HepG2 (cell line): ENCODE results near the gene GRK5. TPM values are rescaled to one million over a fixed set of nuclear protein-coding genes. Genes with fewer than 3 reads are reported as not detected.

Source experiments
- FOSL2 ChIP-seq: sonication (generic); formaldehyde crosslinking; IDR thresholded peaks from 2 replicates; pipeline ENCODE4 v1.4.0; 2020; ENCODE audit warnings: missing genetic modification reagents
- FOXP4 ChIP-seq: sonication (generic); formaldehyde crosslinking; IDR thresholded peaks from 2 replicates; pipeline ENCODE4 v1.4.0; 2020; ENCODE audit warnings: missing genetic modification reagents
- GABPB1 ChIP-seq: IDR thresholded peaks from 2 replicates; pipeline ENCODE4 v1.6.1; 2016; ENCODE audit warnings: mild to moderate bottlenecking, missing genetic modification reagents, moderate library complexity, missing compliant biosample characterization
- KDM6A ChIP-seq: IDR thresholded peaks from 2 replicates; pipeline ENCODE4 v1.6.1; 2016; ENCODE audit warnings: low read depth
- LBX2 ChIP-seq: sonication (generic); formaldehyde crosslinking; IDR thresholded peaks from 2 replicates; pipeline ENCODE4 v1.5.0; 2020; ENCODE audit warnings: missing genetic modification reagents, mild to moderate bottlenecking, borderline replicate concordance
- MED1 ChIP-seq: sonication (generic); formaldehyde crosslinking; IDR thresholded peaks from 2 replicates; pipeline ENCODE4 v1.4.0; 2020; ENCODE audit warnings: missing genetic modification reagents
- MEF2D ChIP-seq: sonication (generic); formaldehyde crosslinking; IDR thresholded peaks from 2 replicates; pipeline ENCODE4 v1.5.1; 2020; ENCODE audit warnings: mild to moderate bottlenecking, missing genetic modification reagents
- MYC ChIP-seq: sonication (generic); formaldehyde crosslinking; IDR thresholded peaks from 2 replicates; pipeline ENCODE4 v1.9.0; 2021; ENCODE audit warnings: missing genetic modification reagents, borderline replicate concordance
- RAD21 ChIP-seq: fragments of 450-650 bp; formaldehyde crosslinking; IDR thresholded peaks from 2 replicates; pipeline ENCODE4 v1.5.0; 2020; ENCODE audit warnings: mild to moderate bottlenecking
- SALL1 ChIP-seq: sonication (generic); formaldehyde crosslinking; IDR thresholded peaks from 2 replicates; pipeline ENCODE4 v1.8.0; 2022; ENCODE audit warnings: mild to moderate bottlenecking, missing genetic modification reagents
- SP4 ChIP-seq: sonication (generic); formaldehyde crosslinking; IDR thresholded peaks from 2 replicates; pipeline ENCODE4 v1.8.1; 2023; ENCODE audit warnings: mild to moderate bottlenecking, missing genetic modification reagents
- SPEN ChIP-seq: sonication (generic); formaldehyde crosslinking; IDR thresholded peaks from 2 replicates; pipeline ENCODE4 v1.5.1; 2020; ENCODE audit warnings: low read depth, mild to moderate bottlenecking, missing genetic modification reagents
- ZBTB10 ChIP-seq: sonication (generic); formaldehyde crosslinking; IDR thresholded peaks from 2 replicates; pipeline ENCODE4 v1.4.0; 2020; ENCODE audit warnings: missing genetic modification reagents, borderline replicate concordance
- ZBTB33 ChIP-seq: sonication (generic); formaldehyde crosslinking; IDR thresholded peaks from 2 replicates; pipeline ENCODE4 v1.4.0; 2020; ENCODE audit warnings: missing genetic modification reagents
- ZFP62 ChIP-seq: sonication (generic); formaldehyde crosslinking; IDR thresholded peaks from 2 replicates; pipeline ENCODE4 v1.4.0; 2020; ENCODE audit warnings: missing genetic modification reagents
- ZFP91 ChIP-seq: sonication (generic); formaldehyde crosslinking; IDR thresholded peaks from 2 replicates; pipeline ENCODE4 v1.9.0; 2022; ENCODE audit warnings: missing genetic modification reagents, mild to moderate bottlenecking, borderline replicate concordance
- ZNF329 ChIP-seq: sonication (generic); formaldehyde crosslinking; IDR thresholded peaks from 2 replicates; pipeline ENCODE4 v1.9.0; 2021; ENCODE audit warnings: low read depth, mild to moderate bottlenecking, missing genetic modification reagents
- ZNF451 ChIP-seq: sonication (generic); formaldehyde crosslinking; IDR thresholded peaks from 2 replicates; pipeline ENCODE4 v1.5.0; 2020; ENCODE audit warnings: mild to moderate bottlenecking, missing genetic modification reagents
- ZNF569 ChIP-seq: sonication (generic); formaldehyde crosslinking; IDR thresholded peaks from 2 replicates; pipeline ENCODE4 v1.5.0; 2020; ENCODE audit warnings: mild to moderate bottlenecking, missing genetic modification reagents, moderate library complexity, borderline replicate concordance
- ZNF703 ChIP-seq: sonication (generic); formaldehyde crosslinking; IDR thresholded peaks from 2 replicates; pipeline ENCODE4 v1.5.1; 2020; ENCODE audit warnings: missing genetic modification reagents, mild to moderate bottlenecking, moderate library complexity, borderline replicate concordance
- polyA plus RNA-seq, 8 experiments: library from polyadenylated mRNA; depleted of rRNA in 3 of 8; stranded (reverse) in 7 of 8; unstranded in 1 of 8; fragments of >200 nt; fragmentation: Illumina TruSeq in 4 of 8; extraction: Trizol in 4 of 8; gene quantifications; 2 replicates each; pipeline versions ENCODE4 v1.2.1 to v1.2.3, GENCODE V29; 2011 to 2016; ENCODE audit warnings: low read depth in 4 of 8, missing spikeins in 1 of 8, mixed read lengths in 1 of 8; ENCODE audit not compliant: insufficient read depth in 1 of 8
- total RNA-seq, 5 experiments: library from RNA; depleted of rRNA; stranded (reverse); fragments of >200 nt; fragmentation: Illumina TruSeq; extraction: Trizol; gene quantifications; 2 replicates each; pipeline ENCODE4 v1.2.3, GENCODE V29; 2016; ENCODE audit warnings: low read depth in 1 of 5

GRK5 gene
- total and polyA plus RNA-seq, 2 of the 13 experiments (the other 11 are each of a cell fraction or from before 2014, with no cell fraction given), result 10.4 to 12.6 TPM

- TF ChIP-seq FOXP4 (CRISPR knock-in tag), result 0 out of 2 replicates have a peak, but pooled peaks have one; percentile 27
- TF ChIP-seq ZBTB10 (CRISPR knock-in tag), result peak; percentile 74; the same call in 1 of the 2 replicates
- peak; percentile 93 for TF ChIP-seq RAD21 (CRISPR knock-in tag)
- no peak for TF ChIP-seq LBX2
- TF ChIP-seq SPEN, result peak; percentile 34; the same call in 1 of the 2 replicates
- TF ChIP-seq ZNF703 (CRISPR knock-in tag), result no peak
- TF ChIP-seq GABPB1 (CRISPR knock-in tag), result peak; percentile 35; the same call in 1 of the 2 replicates
- 0 out of 2 replicates have a peak, but pooled peaks have one; percentile 49 for TF ChIP-seq MED1
- TF ChIP-seq ZNF329, result 0 out of 2 replicates have a peak, but pooled peaks have one; percentile 35
- no peak for TF ChIP-seq ZNF569
- TF ChIP-seq MEF2D (CRISPR knock-in tag), result 0 out of 2 replicates have a peak, but pooled peaks have one; percentile 34
- TF ChIP-seq ZBTB33, result 0 out of 2 replicates have a peak, but pooled peaks have one; percentile 25
- TF ChIP-seq SALL1, result peak; percentile 54
- TF ChIP-seq KDM6A (CRISPR knock-in tag), result no peak
- no peak for TF ChIP-seq SP4
- 0 out of 2 replicates have a peak, but pooled peaks have one; percentile 56 for TF ChIP-seq ZNF451 (CRISPR knock-in tag)
- 0 out of 2 replicates have a peak, but pooled peaks have one; percentile 13 for TF ChIP-seq MYC (CRISPR knock-in tag)
- peak; percentile 30; the same call in 1 of the 2 replicates for TF ChIP-seq ZFP91 (CRISPR knock-in tag)
- TF ChIP-seq ZFP62, result 0 out of 2 replicates have a peak, but pooled peaks have one; percentile 14
- peak; percentile 46 for TF ChIP-seq FOSL2 (CRISPR knock-in tag)
Measured at GRCh38 chr10:119416855-119417254, 209.5 kb downstream of the GRK5 start (continued).
